Measurements from ENCODE around the gene HJURP.
A peak's percentile ranks its signal among the peaks of the same experiment; 100 is the strongest.
"Not testable (repeated sequence)": the region's sequence is repeated elsewhere in the genome, so short reads cannot be mapped to it uniquely, and the experiment has no call there.

Gene HJURP

GRCh38 chr2:233854241-233854981, at the start of gene HJURP:
Gene HJURP (minus strand): TSS chr2:233854535. CDS start chr2:233854500, 35 bp downstream.
- peak; percentile 96 for DNase-seq

GRCh38 chr2:233901884-233902283, 47.5 kb upstream of the HJURP start:
- no peak for DNase-seq

- DNase-seq, result no peak
Measured at GRCh38 chr2:233901367-233901766, 47.0 kb upstream of the HJURP start.

- not testable (repeated sequence) for DNase-seq
Measured at GRCh38 chr2:233896253-233896652, 41.9 kb upstream of the HJURP start.

GRCh38 chr2:233892793-233893192, 38.5 kb upstream of the HJURP start:
- no peak for DNase-seq

- no peak for DNase-seq
Measured at GRCh38 chr2:233882353-233882752, 28.0 kb upstream of the HJURP start.

GRCh38 chr2:233872125-233872524, 17.8 kb upstream of the HJURP start:
- DNase-seq, result not testable (repeated sequence)

GRCh38 chr2:233871432-233871831, 17.1 kb upstream of the HJURP start:
- no peak for DNase-seq

- DNase-seq, result peak; percentile 26
Measured at GRCh38 chr2:233867993-233868532, 13.7 kb upstream of the HJURP start, which contains the start of gene MSL3B. Gene MSL3B (minus strand): TSS chr2:233868386.

GRCh38 chr2:233866479-233866878, 12.1 kb upstream of the HJURP start:
- no peak for DNase-seq

GRCh38 chr2:233865838-233866237, 11.5 kb upstream of the HJURP start:
- no peak for DNase-seq

GRCh38 chr2:233862261-233862768, 8.0 kb upstream of the HJURP start:
- no peak for DNase-seq

GRCh38 chr2:233858331-233858730, 4.0 kb upstream of the HJURP start:
- DNase-seq, result no peak

- no peak for DNase-seq
Measured at GRCh38 chr2:233857511-233858141, 3.3 kb upstream of the HJURP start.

- peak; percentile 13 for DNase-seq
Measured at GRCh38 chr2:233856184-233856583, 1.8 kb upstream of the HJURP start.

- DNase-seq, result no peak
Measured at GRCh38 chr2:233855345-233855744, 1.0 kb upstream of the HJURP start.

GRCh38 chr2:233853883-233854240, 473 bp downstream of the HJURP start:
- no peak for DNase-seq

- no peak for DNase-seq
Measured at GRCh38 chr2:233853353-233853752, 982 bp downstream of the HJURP start.

- DNase-seq, result no peak
Measured at GRCh38 chr2:233852056-233852455, 2.3 kb downstream of the HJURP start.

- no peak for DNase-seq
Measured at GRCh38 chr2:233851169-233851568, 3.2 kb downstream of the HJURP start.

GRCh38 chr2:233850745-233851144, 3.6 kb downstream of the HJURP start:
- DNase-seq, result no peak

GRCh38 chr2:233849607-233850271, 4.6 kb downstream of the HJURP start:
- no peak for DNase-seq

- no peak for DNase-seq
Measured at GRCh38 chr2:233848276-233848675, 6.1 kb downstream of the HJURP start.

Measured in DMS79 treated with DMSO at 0.1 percent for 48 hours (cell line).